K562 (cell line): ENCODE data around the gene UBE2M. TPM values are rescaled to one million over a fixed set of nuclear protein-coding genes. Genes with fewer than 3 reads are reported as not detected.

Experiments used
- CAMTA2 ChIP-seq: fragments of 250-450 bp; sonication (Bioruptor Pico); conservative IDR thresholded peaks from 2 replicates; pipeline ENCODE4 v1.5.1; 2022
- MITF ChIP-seq: IDR thresholded peaks from 2 replicates; pipeline ENCODE4 v1.6.1; 2014; ENCODE audit warnings: antibody characterized with exemption
- MYC ChIP-seq, 2 experiments: fragments of 250-450 bp in 1 of 2; sonication (Bioruptor Pico) in 1 of 2; IDR thresholded peaks; 2 replicates each; pipeline versions ENCODE4 v1.5.1 to v1.6.1; 2012 to 2021; ENCODE audit warnings: low read depth in 2 of 2, borderline replicate concordance in 1 of 2, improper control_type of control experiment in 1 of 2, low read length in 1 of 2, mild to moderate bottlenecking in 1 of 2, moderate library complexity in 1 of 2
- SAP30 ChIP-seq: fragments of 200-600 bp; sonication (generic); IDR thresholded peaks from 2 replicates; pipeline ENCODE4 v1.6.1; 2012; ENCODE audit warnings: borderline replicate concordance, low read depth, mild to moderate bottlenecking, moderate library complexity, low read length, control low read depth, inconsistent platforms; ENCODE audit not compliant: insufficient read depth, poor library complexity, severe bottlenecking
- ZBTB33 ChIP-seq: sonication (generic); formaldehyde crosslinking; IDR thresholded peaks from 2 replicates; pipeline ENCODE4 v1.8.1; 2023; ENCODE audit warnings: mild to moderate bottlenecking, missing genetic modification reagents
- ZEB2 ChIP-seq: fragments of 450-650 bp; IDR thresholded peaks from 2 replicates; pipeline ENCODE4 v1.6.1; 2016
- ZNF318 ChIP-seq, 2 experiments: fragments of 450-650 bp; IDR thresholded peaks; 2 replicates each; pipeline ENCODE4 v1.6.1; 2016; ENCODE audit warnings: mild to moderate bottlenecking in 2 of 2, borderline replicate concordance in 1 of 2, low read depth in 1 of 2, moderate library complexity in 1 of 2
- polyA plus RNA-seq, 8 experiments: library from polyadenylated mRNA; depleted of rRNA in 4 of 8; stranded (reverse) in 5 of 8; unstranded in 3 of 8; fragments of >200 nt; fragmentation: Nextera tagmentation in 2 of 8; fragmentation: Illumina TruSeq in 1 of 8; extraction: Ambion mirVana in 2 of 8; extraction: Trizol in 1 of 8; gene quantifications; 2 replicates each; pipeline versions ENCODE4 v1.2.1 to v1.2.3, GENCODE V29; 2011 to 2014; ENCODE audit warnings: inconsistent platforms in 1 of 8, missing spikeins in 1 of 8
- total RNA-seq, 7 experiments: library from RNA; depleted of rRNA in 6 of 7; stranded (reverse); fragments of >200 nt in 6 of 7; fragmentation: Illumina TruSeq in 2 of 7; extraction: Trizol in 2 of 7; gene quantifications; 2 replicates each; pipeline versions ENCODE4 v1.2.1 to v1.2.3, GENCODE V29; 2011 to 2021; ENCODE audit warnings: low replicate concordance in 1 of 7
- TF ChIP-seq, protein P1 (sequence below), 2 experiments: IDR thresholded peaks; 2 replicates each; pipeline ENCODE4 v1.6.1; 2011; ENCODE audit warnings: borderline replicate concordance in 1 of 2, control low read depth in 1 of 2, low read depth in 1 of 2, low read length in 1 of 2, mild to moderate bottlenecking in 1 of 2, mixed read lengths in 1 of 2, moderate library complexity in 1 of 2; ENCODE audit not compliant: insufficient read depth in 1 of 2, insufficient read length in 1 of 2, poor library complexity in 1 of 2, severe bottlenecking in 1 of 2; ENCODE audit errors: extremely low read depth in 1 of 2

Gene UBE2M
- total and polyA plus RNA-seq, 9 of the 15 experiments (the other 6 are each of a cell fraction or from before 2014, with no cell fraction given), result 0.92 to 163 (median 85.7) TPM

DNA sequence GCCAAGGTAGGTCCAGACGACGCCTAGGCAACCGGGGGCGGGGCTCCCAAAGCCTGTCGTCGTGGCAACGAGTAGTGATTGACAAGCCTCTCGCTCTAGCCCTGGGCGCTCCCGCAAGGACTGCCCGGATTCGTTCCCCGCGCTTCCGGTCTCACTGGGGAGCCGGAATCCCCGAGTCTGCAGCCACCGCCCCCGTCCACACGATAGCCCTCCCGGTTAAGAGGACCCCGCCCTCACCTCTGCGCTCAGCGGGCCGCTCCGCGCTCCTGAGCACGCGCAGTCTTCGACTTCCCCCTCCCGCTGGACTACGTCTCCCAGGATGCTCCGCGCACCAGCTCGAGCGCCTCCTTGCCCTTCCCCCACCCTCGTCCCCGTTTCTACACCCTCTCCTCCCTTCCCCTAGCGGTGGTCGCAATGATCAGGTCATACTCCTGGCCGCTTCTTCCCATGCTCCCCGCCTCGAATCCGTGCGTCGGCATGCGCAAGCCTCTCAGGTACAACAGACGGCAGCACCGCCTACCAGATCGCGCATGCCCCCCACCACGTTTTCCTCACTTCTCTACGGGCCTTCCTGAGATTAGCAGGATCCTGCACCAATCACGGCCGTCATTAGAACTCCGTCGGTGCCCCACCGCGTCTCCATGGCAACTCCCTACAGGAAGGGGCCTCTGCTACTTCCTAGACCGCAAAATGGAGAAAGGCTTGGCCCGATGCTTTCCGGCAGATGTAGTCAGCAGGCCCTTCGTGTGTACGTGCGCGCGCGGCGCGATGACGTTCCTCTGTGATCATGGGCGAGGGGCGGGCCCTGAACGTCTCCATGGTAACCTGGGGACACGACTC lies 14.6 kb upstream of the UBE2M start, which contains the start of gene MZF1 (continued):
- TF ChIP-seq, protein P1, sequence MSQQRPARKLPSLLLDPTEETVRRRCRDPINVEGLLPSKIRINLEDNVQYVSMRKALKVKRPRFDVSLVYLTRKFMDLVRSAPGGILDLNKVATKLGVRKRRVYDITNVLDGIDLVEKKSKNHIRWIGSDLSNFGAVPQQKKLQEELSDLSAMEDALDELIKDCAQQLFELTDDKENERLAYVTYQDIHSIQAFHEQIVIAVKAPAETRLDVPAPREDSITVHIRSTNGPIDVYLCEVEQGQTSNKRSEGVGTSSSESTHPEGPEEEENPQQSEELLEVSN (IDR thresholded peaks at IDR 0.05; ENCODE audit: borderline replicate concordance in 1 of 2, extremely low read depth in 1 of 2, insufficient read depth in 1 of 2, insufficient read length in 1 of 2, low read depth in 1 of 2, low read length in 1 of 2, poor library complexity in 1 of 2, severe bottlenecking in 1 of 2), result peak; percentile 34 to 39
- TF ChIP-seq ZBTB33 (CRISPR knock-in tag), result 0 out of 2 replicates have a peak, but pooled peaks have one; percentile 41
- TF ChIP-seq MITF, result no peak
- TF ChIP-seq ZEB2, result no peak; the same call in 1 of the 2 replicates
- 0 out of 2 replicates have a peak, but pooled peaks have one; percentile 49 for TF ChIP-seq CAMTA2 (CRISPR knock-in tag)
- no peak for TF ChIP-seq SAP30
- no peak for TF ChIP-seq ZNF318 (IDR thresholded peaks at IDR 0.05; ENCODE audit: borderline replicate concordance in 1 of 2, low read depth in 1 of 2)
- TF ChIP-seq MYC (IDR thresholded peaks at IDR 0.05; ENCODE audit: low read depth, low read length), result peak; percentile 83
- TF ChIP-seq MYC (CRISPR knock-in tag; IDR thresholded peaks at IDR 0.05; ENCODE audit: borderline replicate concordance, low read depth), result peak; percentile 87
